Heart left ventricle (tissue), 13 donors: ENCODE measurements around the gene PCSK5.

ENCODE experiments used
- POLR2A ChIP-seq, 2 donors: fragments of 450-650 bp; IDR thresholded peaks; one replicate each; pipeline ENCODE4 v1.6.1; 2017; ENCODE audit warnings: antibody characterized with exemption in 2 of 2, mild to moderate bottlenecking in 2 of 2, moderate library complexity in 2 of 2
- TF ChIP-seq, protein P1 (sequence below), 12 donors: fragments of 200-600 bp; sonication (generic) in 4 of 12; IDR thresholded peaks; one replicate each; pipeline versions ENCODE4 v1.5.0 to v1.8.0; 2018 to 2022; ENCODE audit warnings: antibody characterized with exemption in 12 of 12, mild to moderate bottlenecking in 5 of 12
- donor health status: ischemic (EF 13 %, LVEDD 7.1; RV severe dilation, severe dysfunction).
- donor health status: DM: no; HTN: yes; CAD: no.
- donor health status: DM: no; HTN: no; CAD: no.
- donor health status: ischemic (EF 25% LVEDD 6.9; RV normal size, moderate dysfunction).
- donor health status: ischemic (EF 25% LVEDD 5.7; RV mildly dilated, moderate dysfunction).
- donor health status: ischemic (EF 35%, LVEDD 5.7; RV mildly dilated, moderate dysfunction).
- donor health status: nonischemic (EF 11% LVEDD 7.7; RV severe dilation, severe dysfunction).
- donor health status: DM: yes; HTN: yes; CAD: no.
- donor health status: PGD.
- donor health status: ischemic (EF 29% LVEDD 5.4; RV normal size, mild dysfunction).
- donor health status: nonischemic (EF 23%, LVEDD 6.1; RV moderate dilation, normal function).

DNA sequence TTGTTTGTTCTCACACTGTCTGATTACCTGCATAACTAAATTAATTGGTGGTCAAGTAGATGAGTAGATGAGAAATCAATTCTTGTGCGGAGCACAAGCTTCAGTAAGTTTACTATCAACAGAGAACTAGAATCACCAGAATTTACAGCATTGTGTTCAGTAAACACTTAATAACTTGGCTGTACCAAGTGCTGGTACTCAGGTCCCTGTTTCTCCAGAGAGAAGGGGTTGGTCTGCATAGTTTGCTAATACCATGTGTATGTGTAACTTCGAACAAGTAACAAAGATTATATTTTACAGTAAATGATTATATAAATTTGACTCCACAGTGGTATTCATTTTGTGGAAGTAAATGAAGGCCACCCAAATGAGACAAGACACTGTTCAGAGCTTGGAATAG lies 146.3 kb downstream of the PCSK5 start:
- TF ChIP-seq POLR2A (IDR thresholded peaks at IDR 0.05): no peak
- TF ChIP-seq, protein P1, sequence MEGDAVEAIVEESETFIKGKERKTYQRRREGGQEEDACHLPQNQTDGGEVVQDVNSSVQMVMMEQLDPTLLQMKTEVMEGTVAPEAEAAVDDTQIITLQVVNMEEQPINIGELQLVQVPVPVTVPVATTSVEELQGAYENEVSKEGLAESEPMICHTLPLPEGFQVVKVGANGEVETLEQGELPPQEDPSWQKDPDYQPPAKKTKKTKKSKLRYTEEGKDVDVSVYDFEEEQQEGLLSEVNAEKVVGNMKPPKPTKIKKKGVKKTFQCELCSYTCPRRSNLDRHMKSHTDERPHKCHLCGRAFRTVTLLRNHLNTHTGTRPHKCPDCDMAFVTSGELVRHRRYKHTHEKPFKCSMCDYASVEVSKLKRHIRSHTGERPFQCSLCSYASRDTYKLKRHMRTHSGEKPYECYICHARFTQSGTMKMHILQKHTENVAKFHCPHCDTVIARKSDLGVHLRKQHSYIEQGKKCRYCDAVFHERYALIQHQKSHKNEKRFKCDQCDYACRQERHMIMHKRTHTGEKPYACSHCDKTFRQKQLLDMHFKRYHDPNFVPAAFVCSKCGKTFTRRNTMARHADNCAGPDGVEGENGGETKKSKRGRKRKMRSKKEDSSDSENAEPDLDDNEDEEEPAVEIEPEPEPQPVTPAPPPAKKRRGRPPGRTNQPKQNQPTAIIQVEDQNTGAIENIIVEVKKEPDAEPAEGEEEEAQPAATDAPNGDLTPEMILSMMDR (IDR thresholded peaks at IDR 0.05): no peak
